AML-193 (cell line): Measurements from ENCODE around the gene EGF.
"Not testable (repeated sequence)": the region's sequence is repeated elsewhere in the genome, so short reads cannot be mapped to it uniquely, and the experiment has no call there.

Experiments
- DNase-seq, 2 experiments: peaks; one replicate each; lab custom pipeline; 2025; lab: John Stamatoyannopoulos, UW

Gene EGF

GRCh38 chr4:109915385-109916026, 2.8 kb downstream of the EGF start:
- DNase-seq, result no peak

GRCh38 chr4:109916027-109916409, 3.3 kb downstream of the EGF start:
- no peak for DNase-seq

- DNase-seq, result no peak
Observed at GRCh38 chr4:109921384-109921808, 8.7 kb downstream of the EGF start.

- no peak for DNase-seq
Observed at GRCh38 chr4:109925396-109925795, 12.7 kb downstream of the EGF start.

- no peak for DNase-seq
Observed at GRCh38 chr4:109928327-109929045, 15.8 kb downstream of the EGF start.

GRCh38 chr4:109930464-109930863, 17.8 kb downstream of the EGF start:
- DNase-seq, result no peak

GRCh38 chr4:109930872-109931271, 18.2 kb downstream of the EGF start:
- DNase-seq, result no peak

- no peak for DNase-seq
Observed at GRCh38 chr4:109931318-109931717, 18.6 kb downstream of the EGF start.

- not testable (repeated sequence) for DNase-seq
Observed at GRCh38 chr4:109937352-109937751, 24.7 kb downstream of the EGF start.

GRCh38 chr4:109939190-109939589, 26.5 kb downstream of the EGF start:
- no peak for DNase-seq

- DNase-seq, result no peak
Observed at GRCh38 chr4:109942292-109942926, 29.7 kb downstream of the EGF start.

GRCh38 chr4:109943745-109944144, 31.1 kb downstream of the EGF start:
- DNase-seq, result no peak

GRCh38 chr4:109944591-109944990, 31.9 kb downstream of the EGF start:
- DNase-seq, result no peak

- no peak for DNase-seq
Observed at GRCh38 chr4:109945056-109945455, 32.4 kb downstream of the EGF start.

GRCh38 chr4:109946120-109946519, 33.4 kb downstream of the EGF start:
- DNase-seq, result no peak

- no peak for DNase-seq
Observed at GRCh38 chr4:109947457-109947856, 34.8 kb downstream of the EGF start.

- no peak for DNase-seq
Observed at GRCh38 chr4:109947918-109948317, 35.2 kb downstream of the EGF start.

GRCh38 chr4:109949099-109949718, 36.5 kb downstream of the EGF start:
- not testable (repeated sequence) for DNase-seq

GRCh38 chr4:109952612-109953011, 39.9 kb downstream of the EGF start:
- no peak for DNase-seq

- DNase-seq, result no peak
Observed at GRCh38 chr4:109953556-109953955, 40.9 kb downstream of the EGF start.

- DNase-seq, result no peak
Observed at GRCh38 chr4:109955146-109955545, 42.5 kb downstream of the EGF start.

- no peak for DNase-seq
Observed at GRCh38 chr4:109957227-109957626, 44.5 kb downstream of the EGF start.

GRCh38 chr4:109959195-109959594, 46.5 kb downstream of the EGF start:
- DNase-seq, result no peak
